Loucy (cell line): Measurements from ENCODE around the gene KCND2.
"Not testable (repeated sequence)": the region's sequence is repeated elsewhere in the genome, so short reads cannot be mapped to it uniquely, and the experiment has no call there.

ENCODE experiments used
- H2AFZ ChIP-seq: fragments of 200-600 bp; sonication (generic); 2 replicates; pipeline ENCODE4 v1.6.0; 2016; ENCODE audit warnings: antibody characterized with exemption, mild to moderate bottlenecking, low read length, moderate library complexity
- H3F3A ChIP-seq: fragments of 200-600 bp; 2 replicates; pipeline ENCODE4 v1.6.0; 2016; ENCODE audit warnings: antibody characterized with exemption, low read depth, mild to moderate bottlenecking
- H3K27me3 ChIP-seq: fragments of 200-600 bp; sonication (generic); 2 replicates; pipeline ENCODE4 v1.6.1; 2014; ENCODE audit warnings: low read length, mild to moderate bottlenecking; ENCODE audit not compliant: insufficient read depth, poor library complexity, severe bottlenecking
- H3K36me3 ChIP-seq: fragments of 200-600 bp; sonication (generic); 2 replicates; pipeline ENCODE4 v1.6.1; 2016; ENCODE audit warnings: low read length; ENCODE audit not compliant: insufficient read depth
- H3K4me1 ChIP-seq: fragments of 200-600 bp; sonication (generic); 2 replicates; pipeline ENCODE4 v1.5.1; 2014; ENCODE audit warnings: low read length, mild to moderate bottlenecking; ENCODE audit not compliant: insufficient read depth, poor library complexity, severe bottlenecking
- H3K4me2 ChIP-seq: fragments of 200-600 bp; sonication (generic); 2 replicates; pipeline ENCODE4 v1.6.0; 2014; ENCODE audit warnings: antibody characterized with exemption, low read length, low read depth, mild to moderate bottlenecking; ENCODE audit not compliant: poor library complexity, severe bottlenecking
- H3K4me3 ChIP-seq: fragments of 200-600 bp; sonication (generic); 2 replicates; pipeline ENCODE4 v1.5.1; 2014; ENCODE audit warnings: low read length, mild to moderate bottlenecking, mixed read lengths; ENCODE audit not compliant: poor library complexity, severe bottlenecking
- H3K79me2 ChIP-seq: fragments of 200-600 bp; sonication (generic); 2 replicates; pipeline ENCODE4 v1.6.1; 2014; ENCODE audit warnings: low read length; ENCODE audit not compliant: insufficient read depth
- H3K9ac ChIP-seq: fragments of 200-600 bp; sonication (generic); 2 replicates; pipeline ENCODE4 v1.6.0; 2014; ENCODE audit warnings: mild to moderate bottlenecking, low read depth, low read length, moderate library complexity; ENCODE audit not compliant: poor library complexity, severe bottlenecking
- H3K9me2 ChIP-seq: fragments of 200-600 bp; sonication (generic); replicated peaks from 2 replicates; pipeline ENCODE4 v1.6.1; 2016; ENCODE audit warnings: low read depth, low read length, mixed read lengths
- H3K9me3 ChIP-seq: fragments of 200-600 bp; sonication (generic); 2 replicates; pipeline ENCODE4 v1.6.1; 2014; ENCODE audit warnings: mild to moderate bottlenecking, antibody characterized with exemption, low read length, low read depth; ENCODE audit not compliant: insufficient read depth
- H4K20me1 ChIP-seq: fragments of 200-600 bp; sonication (generic); 2 replicates; pipeline ENCODE4 v1.6.0; 2014; ENCODE audit warnings: antibody characterized with exemption, low read length, mild to moderate bottlenecking; ENCODE audit not compliant: insufficient read depth, poor library complexity, severe bottlenecking
- EZH2phosphoT487 ChIP-seq: fragments of 200-600 bp; IDR thresholded peaks from 2 replicates; pipeline ENCODE4 v1.6.1; 2018; ENCODE audit warnings: antibody characterized with exemption, mild to moderate bottlenecking, moderate library complexity, borderline replicate concordance
- TF ChIP-seq, protein P1 (sequence below): fragments of 200-600 bp; sonication (generic); conservative IDR thresholded peaks from 2 replicates; pipeline ENCODE4 v1.5.1; 2014; ENCODE audit warnings: mild to moderate bottlenecking, antibody characterized with exemption, low read length

Gene KCND2

DNA sequence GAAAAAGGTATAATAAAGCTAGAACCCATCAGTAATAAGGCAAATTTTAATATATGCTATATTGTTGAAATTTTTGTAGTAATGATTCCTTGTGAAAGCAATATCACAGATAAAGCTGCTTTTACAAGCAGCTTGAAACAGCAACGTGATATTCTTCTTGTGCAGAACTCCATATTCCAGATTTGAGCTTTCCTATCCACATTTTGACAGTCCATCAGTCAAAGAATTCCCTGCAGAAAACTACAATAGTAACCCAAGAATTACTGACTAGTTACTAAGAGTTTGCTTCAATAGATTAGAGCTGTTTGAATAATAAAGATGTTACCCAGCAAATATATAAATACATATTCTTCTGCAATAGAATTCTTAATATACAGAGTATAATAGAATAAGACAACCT lies 291.2 kb downstream of the KCND2 start:
- Histone ChIP-seq H3F3A (no peaks in the 10 kb centered on the region), H3K36me3 (no peaks in the 10 kb centered on the region), H3K4me3 (no peak overlapping the region), H3K9me3 (no peaks in the 10 kb centered on the region), H3K4me2 (no peak overlapping the region), H3K27me3 (no peaks in the 10 kb centered on the region), H3K79me2 (no peaks in the 10 kb centered on the region), H3K9me2 (no peaks in the 10 kb centered on the region), H3K4me1 (no peaks in the 10 kb centered on the region), H4K20me1 (no peaks in the 10 kb centered on the region), H3K9ac (no peak overlapping the region), H2AFZ (no peak overlapping the region)
- no peak for TF ChIP-seq EZH2phosphoT487
- TF ChIP-seq, protein P1, sequence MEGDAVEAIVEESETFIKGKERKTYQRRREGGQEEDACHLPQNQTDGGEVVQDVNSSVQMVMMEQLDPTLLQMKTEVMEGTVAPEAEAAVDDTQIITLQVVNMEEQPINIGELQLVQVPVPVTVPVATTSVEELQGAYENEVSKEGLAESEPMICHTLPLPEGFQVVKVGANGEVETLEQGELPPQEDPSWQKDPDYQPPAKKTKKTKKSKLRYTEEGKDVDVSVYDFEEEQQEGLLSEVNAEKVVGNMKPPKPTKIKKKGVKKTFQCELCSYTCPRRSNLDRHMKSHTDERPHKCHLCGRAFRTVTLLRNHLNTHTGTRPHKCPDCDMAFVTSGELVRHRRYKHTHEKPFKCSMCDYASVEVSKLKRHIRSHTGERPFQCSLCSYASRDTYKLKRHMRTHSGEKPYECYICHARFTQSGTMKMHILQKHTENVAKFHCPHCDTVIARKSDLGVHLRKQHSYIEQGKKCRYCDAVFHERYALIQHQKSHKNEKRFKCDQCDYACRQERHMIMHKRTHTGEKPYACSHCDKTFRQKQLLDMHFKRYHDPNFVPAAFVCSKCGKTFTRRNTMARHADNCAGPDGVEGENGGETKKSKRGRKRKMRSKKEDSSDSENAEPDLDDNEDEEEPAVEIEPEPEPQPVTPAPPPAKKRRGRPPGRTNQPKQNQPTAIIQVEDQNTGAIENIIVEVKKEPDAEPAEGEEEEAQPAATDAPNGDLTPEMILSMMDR: no peak

DNA sequence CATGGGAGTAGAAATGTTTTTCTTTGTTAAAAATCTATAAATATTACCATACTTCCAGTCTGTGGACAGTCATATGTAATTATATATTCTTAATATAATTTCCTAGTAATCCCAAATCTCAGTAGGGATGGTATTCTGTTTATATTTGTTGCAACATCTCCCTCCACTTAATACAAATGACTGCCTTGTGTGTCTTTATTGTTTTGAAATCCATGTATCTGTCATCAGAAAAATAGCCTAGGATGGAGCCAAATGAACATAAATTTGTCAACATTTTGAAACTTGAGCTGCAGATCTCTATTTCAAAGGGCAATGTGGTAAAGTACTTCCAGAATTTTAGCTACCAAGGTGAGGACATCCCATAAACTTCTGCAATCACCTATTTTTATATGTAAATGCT lies 294.2 kb downstream of the KCND2 start:
- Histone ChIP-seq H3K27me3 (no peaks in the 10 kb centered on the region), H3K79me2 (no peaks in the 10 kb centered on the region), H3K4me1 (no peaks in the 10 kb centered on the region), H2AFZ (no peak overlapping the region), H3K9me2 (no peaks in the 10 kb centered on the region), H3K4me2 (no peak overlapping the region), H3K4me3 (no peak overlapping the region), H3K9ac (no peak overlapping the region), H3K9me3 (no peaks in the 10 kb centered on the region), H3F3A (no peaks in the 10 kb centered on the region), H3K36me3 (no peaks in the 10 kb centered on the region), H4K20me1 (no peaks in the 10 kb centered on the region)
- TF ChIP-seq, protein P1: no peak
- TF ChIP-seq EZH2phosphoT487: no peak

DNA sequence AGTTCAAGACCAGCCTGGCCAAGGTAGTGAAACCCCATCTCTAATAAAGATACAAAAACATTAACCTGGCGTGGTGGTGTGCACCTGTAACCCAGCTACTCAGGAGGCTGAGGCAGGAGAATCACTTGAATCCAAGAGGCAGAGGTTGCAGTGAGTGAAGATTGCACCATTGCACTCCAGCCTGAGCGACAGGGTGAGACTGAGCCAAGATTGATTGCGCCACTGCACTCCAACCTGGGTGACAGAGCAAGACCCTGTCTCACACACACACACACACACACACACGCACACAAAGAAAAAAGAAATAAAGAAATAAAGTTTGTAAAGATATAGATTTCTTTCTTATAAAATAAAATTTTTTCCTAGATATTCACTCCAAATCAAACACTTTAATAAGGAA lies 305.7 kb downstream of the KCND2 start:
- not testable (repeated sequence) for H4K20me1 ChIP-seq, H3K79me2 ChIP-seq, H3F3A ChIP-seq, H3K9ac ChIP-seq, H3K36me3 ChIP-seq, H3K9me2 ChIP-seq, H3K9me3 ChIP-seq, H2AFZ ChIP-seq, H3K4me1 ChIP-seq, H3K27me3 ChIP-seq, H3K4me3 ChIP-seq, H3K4me2 ChIP-seq

DNA sequence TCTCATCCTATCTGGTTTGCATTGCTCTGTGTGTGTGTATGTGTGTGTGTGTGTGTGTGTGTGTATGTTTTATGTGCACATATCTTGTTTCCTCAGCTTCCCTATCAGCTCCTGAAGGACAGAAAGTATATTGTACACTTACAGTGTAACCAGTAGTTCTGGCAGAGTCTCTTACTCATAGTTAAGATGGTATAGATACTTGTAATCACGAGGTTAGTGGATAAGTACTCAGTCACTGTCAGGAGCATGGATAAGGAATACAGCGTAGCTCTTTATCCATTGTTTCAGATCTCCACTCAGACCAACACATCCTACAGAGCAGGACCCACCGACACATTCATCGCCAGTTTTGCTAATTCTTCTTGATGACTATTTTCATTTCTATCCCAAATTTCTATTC lies 309.9 kb downstream of the KCND2 start:
- Histone ChIP-seq H2AFZ (no peak overlapping the region), H3K4me1 (no peaks in the 10 kb centered on the region), H3K27me3 (no peaks in the 10 kb centered on the region), H3F3A (no peaks in the 10 kb centered on the region), H3K9me2 (no peaks in the 10 kb centered on the region), H3K79me2 (no peaks in the 10 kb centered on the region), H3K4me3 (no peak overlapping the region), H3K4me2 (no peak overlapping the region), H3K9ac (no peak overlapping the region), H3K36me3 (no peaks in the 10 kb centered on the region), H4K20me1 (no peaks in the 10 kb centered on the region), H3K9me3 (no peaks in the 10 kb centered on the region)
- TF ChIP-seq, protein P1: no peak
- no peak for TF ChIP-seq EZH2phosphoT487
